Measurements from ENCODE around the gene PACRG.
"Not testable (repeated sequence)": the region's sequence is repeated elsewhere in the genome, so short reads cannot be mapped to it uniquely, and the experiment has no call there.

PACRG gene

GRCh38 chr6:162941128-162941527 is 213.4 kb downstream of the PACRG start:
- no peak for DNase-seq (ENCODE audit: low read depth in 2 of 2)

- no peak for DNase-seq (ENCODE audit: low read depth in 2 of 2)
Observed at GRCh38 chr6:162942866-162943265, 215.1 kb downstream of the PACRG start.

- no peak for DNase-seq (ENCODE audit: low read depth in 2 of 2)
Observed at GRCh38 chr6:162943369-162943768, 215.6 kb downstream of the PACRG start.

GRCh38 chr6:162951164-162951743 is 223.5 kb downstream of the PACRG start:
- DNase-seq (ENCODE audit: low read depth in 2 of 2), result no peak

DNA sequence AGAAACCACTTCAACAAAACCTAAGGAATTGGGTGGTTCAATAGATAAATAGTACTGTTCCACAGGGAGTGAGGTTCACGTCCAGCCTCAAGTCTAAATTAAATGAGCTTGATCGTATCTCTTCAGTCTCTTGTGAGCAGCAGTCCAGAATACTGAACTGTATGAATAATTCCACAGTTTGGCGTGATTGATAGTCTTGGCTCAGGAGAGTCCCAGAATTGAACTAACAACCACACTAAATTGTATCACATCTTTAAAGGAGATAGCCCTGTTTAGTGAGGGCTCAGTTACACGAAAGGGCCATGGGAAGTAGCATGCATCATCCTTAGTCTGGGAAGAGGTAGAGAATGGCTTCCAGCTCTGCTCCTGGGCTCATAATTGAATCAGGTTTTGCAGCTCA is 224.6 kb downstream of the PACRG start:
- no peak for DNase-seq (ENCODE audit: low read depth in 2 of 2)

GRCh38 chr6:162957062-162957461 is 229.3 kb downstream of the PACRG start:
- DNase-seq (ENCODE audit: low read depth in 2 of 2), result no peak

DNA sequence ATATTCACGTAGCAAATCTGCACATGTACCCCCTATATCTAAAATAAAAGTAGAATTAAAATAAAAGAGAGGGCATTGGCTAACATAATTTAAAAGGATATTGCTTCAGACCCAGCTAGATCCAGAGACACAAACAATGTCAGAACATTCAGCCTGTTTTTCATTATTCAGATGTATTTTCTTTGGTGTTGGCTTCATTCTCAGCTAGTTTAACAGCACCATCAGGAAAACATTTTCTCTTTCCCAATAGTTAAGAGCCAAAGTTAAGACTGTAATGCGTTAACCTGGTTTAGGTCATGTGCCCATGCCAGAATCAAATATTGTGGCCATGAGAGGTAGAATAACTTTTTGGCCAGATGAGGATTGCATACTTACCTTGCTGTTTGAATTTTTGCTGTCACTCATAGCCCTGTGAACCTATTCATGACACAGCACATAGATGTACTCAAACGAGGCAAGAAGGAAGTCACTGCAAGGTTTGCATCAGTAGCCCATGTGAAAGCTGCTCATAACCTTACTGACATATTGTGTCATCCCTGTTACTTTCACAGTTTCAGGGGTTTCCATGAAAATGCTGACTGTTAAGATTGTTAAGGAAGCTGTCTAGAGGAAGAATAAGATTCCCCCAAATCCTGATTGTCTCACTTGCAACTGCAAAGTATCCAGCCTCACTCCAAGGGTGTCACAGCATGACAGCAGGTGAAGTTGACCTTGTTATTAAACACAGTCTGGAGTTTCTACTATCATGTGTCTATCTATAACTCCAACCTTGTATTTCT is 233.1 kb downstream of the PACRG start:
- no peak for DNase-seq (ENCODE audit: low read depth in 2 of 2)

GRCh38 chr6:162962093-162962492 is 234.3 kb downstream of the PACRG start:
- DNase-seq (ENCODE audit: low read depth in 2 of 2), result no peak

- DNase-seq (ENCODE audit: low read depth in 2 of 2), result no peak
Observed at GRCh38 chr6:162963861-162964260, 236.1 kb downstream of the PACRG start.

GRCh38 chr6:162964488-162965140 is 236.8 kb downstream of the PACRG start:
- DNase-seq (ENCODE audit: low read depth in 2 of 2), result no peak

DNA sequence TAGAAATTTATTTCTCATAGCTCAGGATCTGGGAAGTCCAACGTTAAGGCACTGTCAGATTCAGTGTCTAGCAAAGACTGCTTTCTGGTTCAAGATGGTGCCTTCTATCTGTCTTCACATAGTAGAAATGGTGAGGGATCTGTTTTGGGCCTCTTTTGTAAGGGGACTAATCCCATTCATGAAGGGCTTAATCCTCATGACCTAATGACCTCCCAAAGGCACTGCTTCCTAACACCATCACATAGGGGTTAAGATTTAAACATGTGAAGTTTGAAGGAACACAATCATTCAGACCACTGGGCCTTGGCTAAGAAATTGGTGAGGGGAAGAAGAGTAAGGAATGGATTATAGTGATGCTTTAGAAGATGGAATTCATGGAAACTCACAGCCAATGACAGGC is 237.6 kb downstream of the PACRG start:
- no peak for DNase-seq (ENCODE audit: low read depth in 2 of 2)

GRCh38 chr6:162970246-162970645 is 242.5 kb downstream of the PACRG start:
- no peak for DNase-seq (ENCODE audit: low read depth in 2 of 2)

- DNase-seq (ENCODE audit: low read depth in 2 of 2), result no peak
Observed at GRCh38 chr6:162971356-162971755, 243.6 kb downstream of the PACRG start.

DNA sequence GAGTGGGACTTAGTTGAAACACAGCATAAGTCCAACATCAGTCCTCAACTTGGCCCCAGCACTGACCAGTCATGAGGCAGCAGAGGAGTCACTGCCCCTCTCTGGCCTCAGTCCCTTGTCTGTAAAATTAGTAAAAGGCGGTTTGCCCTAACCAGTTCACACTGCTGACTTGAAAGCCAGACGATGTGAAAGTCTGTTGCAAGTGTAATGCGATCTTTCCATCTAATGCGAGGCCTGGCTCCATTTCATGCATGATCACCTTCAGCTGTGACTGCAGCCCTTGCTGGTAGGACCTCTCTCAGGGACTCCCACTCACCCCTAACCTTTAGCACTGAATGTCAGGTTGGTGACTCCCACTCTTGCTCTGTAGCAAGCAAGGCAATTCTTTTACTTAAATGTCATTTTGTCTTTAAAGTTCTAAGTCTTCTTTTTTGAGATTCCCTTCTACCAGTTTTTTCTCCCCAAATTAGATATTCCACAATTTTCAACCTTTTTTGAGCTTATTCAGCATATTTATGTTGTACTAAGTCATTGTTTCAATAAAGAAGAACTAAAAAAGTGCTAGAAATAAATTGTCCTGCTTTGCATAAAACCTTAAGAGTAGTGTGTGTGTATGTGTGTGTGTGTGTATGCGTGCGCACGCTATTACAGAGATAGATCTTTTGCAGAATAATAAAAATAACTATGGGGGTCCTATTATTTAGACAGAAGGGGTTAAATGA is 245.5 kb downstream of the PACRG start:
- DNase-seq (ENCODE audit: low read depth in 2 of 2), result no peak

DNA sequence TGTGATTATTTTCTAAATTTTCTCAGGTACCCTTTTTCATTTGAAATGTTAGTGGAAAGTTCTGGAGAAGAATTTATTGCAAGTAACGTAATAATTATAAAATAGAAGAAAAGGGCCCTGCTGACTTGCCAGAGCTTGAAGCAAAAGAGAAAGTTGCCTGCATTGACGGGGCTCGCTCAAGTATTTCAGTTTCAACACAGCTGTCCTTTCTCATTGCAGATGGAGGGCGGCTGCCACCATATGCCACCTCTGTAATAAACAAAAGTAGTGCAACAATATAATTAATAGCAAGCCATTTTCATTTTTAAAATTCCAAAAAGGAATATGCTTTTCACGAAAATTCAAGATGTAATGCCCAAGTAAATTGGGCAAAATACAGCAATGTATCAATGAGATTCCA is 246.2 kb downstream of the PACRG start:
- no peak for DNase-seq (ENCODE audit: low read depth in 2 of 2)

- DNase-seq (ENCODE audit: low read depth in 2 of 2), result no peak
Observed at GRCh38 chr6:162974685-162975084, 246.9 kb downstream of the PACRG start.

DNA sequence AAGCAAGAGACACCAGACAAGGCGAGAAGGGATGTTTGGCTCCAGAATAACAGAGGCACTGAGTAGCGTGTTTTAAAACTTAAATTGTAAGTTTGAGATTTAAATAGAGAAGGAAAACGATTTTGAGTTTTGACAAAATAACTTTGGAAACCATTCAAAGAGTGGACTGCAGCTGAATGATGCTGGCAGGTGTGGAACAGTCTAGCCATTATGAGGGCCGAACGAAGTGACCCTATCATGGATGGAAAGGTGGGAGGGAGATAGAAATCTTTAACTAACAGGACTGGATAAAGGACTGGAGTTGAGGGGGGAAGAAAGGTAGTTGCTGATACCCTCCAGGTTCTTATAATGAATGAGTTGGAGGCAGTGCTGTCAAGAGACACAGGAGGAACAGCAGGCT is 248.4 kb downstream of the PACRG start:
- DNase-seq (ENCODE audit: low read depth in 2 of 2), result no peak

DNA sequence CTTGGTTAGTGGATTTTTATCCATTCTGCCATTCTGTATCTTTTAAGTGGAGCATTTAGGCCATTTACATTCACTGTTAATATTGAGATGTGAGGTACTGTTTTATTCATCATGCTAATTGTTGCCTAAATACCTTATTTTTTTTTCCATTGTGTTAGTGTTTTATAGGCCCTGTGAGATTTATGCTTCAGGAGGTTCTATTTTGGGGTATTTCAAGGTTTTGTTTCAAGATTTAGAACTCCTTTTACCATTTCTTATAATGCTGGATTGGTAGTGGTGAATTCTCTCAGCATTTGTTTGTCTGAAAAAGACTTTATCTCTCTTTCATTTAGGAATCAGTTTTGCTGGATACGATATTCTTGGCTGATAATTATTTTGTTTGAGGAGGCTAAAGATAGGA is 255.5 kb downstream of the PACRG start:
- not testable (repeated sequence) for DNase-seq (ENCODE audit: low read depth in 2 of 2)

DNA sequence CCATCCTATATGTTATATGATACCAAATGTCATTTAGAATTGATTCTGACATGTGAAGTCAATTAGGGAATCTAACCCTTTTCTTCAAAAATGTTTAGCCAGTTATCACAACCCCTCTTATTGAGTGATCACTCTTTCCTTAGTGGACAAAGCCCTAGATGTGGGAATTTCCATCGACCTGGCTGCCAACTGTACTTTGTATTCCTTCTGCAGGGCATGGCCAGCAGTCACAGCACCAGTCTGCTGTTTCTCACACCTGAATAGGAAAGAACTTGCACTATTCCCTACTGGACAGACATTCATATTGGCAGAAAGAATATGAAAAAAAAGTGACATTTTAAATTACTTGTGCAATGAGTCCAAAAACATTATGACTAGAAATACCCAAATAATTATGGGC is 271.0 kb downstream of the PACRG start:
- DNase-seq (ENCODE audit: low read depth in 2 of 2), result no peak

DNA sequence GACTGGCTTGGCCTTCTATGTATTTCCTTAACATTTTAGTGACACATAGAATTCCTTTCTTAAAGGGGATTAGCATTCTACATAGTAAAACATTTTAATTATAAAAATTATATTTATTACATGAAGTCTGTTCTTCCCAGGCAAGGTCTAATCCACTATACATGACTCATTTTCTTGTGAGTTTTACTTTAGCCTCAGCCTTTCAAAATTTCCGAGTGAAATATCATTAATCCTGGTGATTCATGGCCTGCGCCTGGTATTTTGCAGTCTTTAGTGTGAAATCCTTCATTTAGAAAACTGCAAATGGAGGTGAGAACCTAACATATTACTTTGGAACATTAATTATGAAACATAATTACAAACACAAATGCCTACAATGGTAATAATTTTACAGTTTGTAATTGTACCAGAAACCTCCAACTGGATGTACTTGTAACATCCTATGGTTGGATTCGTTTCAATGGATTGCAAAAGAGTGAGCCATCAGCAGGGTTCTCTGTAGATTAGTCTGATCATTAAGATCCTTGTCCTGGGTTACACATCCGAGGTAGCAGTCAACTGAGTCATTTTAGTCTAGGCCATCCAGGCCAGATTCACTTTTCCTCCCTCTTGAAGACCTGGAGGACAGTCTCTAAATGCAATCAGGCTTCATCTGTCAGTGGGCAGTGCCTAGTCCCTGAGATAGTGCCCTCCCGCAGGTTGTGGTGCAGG is 272.0 kb downstream of the PACRG start:
- no peak for DNase-seq (ENCODE audit: low read depth in 2 of 2)

DNA sequence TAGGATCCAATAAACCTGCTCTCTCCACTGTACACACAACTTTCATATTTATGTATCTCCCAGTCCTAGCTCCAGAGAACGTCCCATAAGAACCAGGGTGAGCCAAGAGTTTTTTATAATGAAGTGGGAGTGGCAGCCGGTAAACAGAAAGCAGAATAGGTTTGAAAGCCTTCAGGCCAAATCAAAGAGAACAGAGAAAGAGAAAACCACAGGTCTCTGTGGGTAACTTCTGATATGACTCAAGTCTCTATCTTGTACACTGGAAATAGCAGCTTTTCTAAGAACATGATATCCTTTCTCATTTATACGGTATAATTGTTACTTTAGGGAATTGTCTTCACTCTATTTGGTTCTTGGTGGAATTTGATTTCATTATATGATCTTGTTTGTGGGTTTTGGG is 273.6 kb downstream of the PACRG start:
- DNase-seq (ENCODE audit: low read depth in 2 of 2), result no peak

DNA sequence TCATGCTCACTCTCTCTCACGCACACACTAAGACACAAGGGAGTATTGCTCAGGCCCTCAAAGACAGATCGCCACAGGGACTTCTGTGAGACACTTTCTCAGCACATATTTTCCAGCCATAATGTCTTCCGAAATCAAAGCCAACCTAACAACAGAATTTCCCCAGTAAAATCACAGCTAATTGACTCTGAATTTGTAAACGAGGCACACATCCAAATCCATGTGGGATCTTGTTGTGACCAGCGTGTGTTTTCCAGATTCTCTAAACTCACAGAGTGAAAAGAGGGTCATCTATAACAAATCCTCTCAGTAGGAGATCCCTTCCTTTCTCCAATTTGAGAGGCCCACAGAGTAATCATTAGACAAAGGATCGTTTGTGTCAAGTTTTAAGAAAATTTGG is 280.4 kb downstream of the PACRG start:
- DNase-seq (ENCODE audit: low read depth in 2 of 2), result no peak

All from stimulated activated CD8-positive, alpha-beta memory T cell treated with anti-CD3 and anti-CD28 coated beads, Interleukin-15, amount 100 ng/mL, for 4 hours (primary cell).